ENCODE results near the gene HFE. TPM values are rescaled to one million over a fixed set of nuclear protein-coding genes. Genes with fewer than 3 reads are reported as not detected.
"Not testable (repeated sequence)": the region's sequence is repeated elsewhere in the genome, so short reads cannot be mapped to it uniquely, and the experiment has no call there.

HFE gene
- total RNA-seq, 1 experiment from 2014 or later = 9.1 TPM

GRCh38 chr6:26097268-26097875, 10.1 kb downstream of the HFE start:
- Histone ChIP-seq H3K4me3 (no peak overlapping the region), H3K9me3 (no peaks in the 10 kb centered on the region), H3K36me3 (no peaks in the 10 kb centered on the region), H3K27me3 (no peaks in the 10 kb centered on the region)
- DNase-seq = peak; percentile 34

GRCh38 chr6:26103141-26103769, 16.0 kb downstream of the HFE start:
- H3K4me3 ChIP-seq = peak overlapping the region; percentile 49
- no peaks in the 10 kb centered on the region for H3K9me3 ChIP-seq
- DNase-seq = no peak
- H3K27me3 ChIP-seq = no peaks in the 10 kb centered on the region
- no peaks in the 10 kb centered on the region for H3K36me3 ChIP-seq

GRCh38 chr6:26103770-26104456, 16.7 kb downstream of the HFE start:
- H3K36me3 ChIP-seq = no peaks in the 10 kb centered on the region
- no peaks in the 10 kb centered on the region for H3K27me3 ChIP-seq
- peak; percentile 84 for DNase-seq
- H3K9me3 ChIP-seq = no peaks in the 10 kb centered on the region
- peak overlapping the region; percentile 49 for H3K4me3 ChIP-seq

GRCh38 chr6:26104457-26105108, 17.4 kb downstream of the HFE start:
- Histone ChIP-seq H3K36me3 (no peaks in the 10 kb centered on the region), H3K4me3 (peak overlapping the region; percentile 49)
- DNase-seq = no peak

GRCh38 chr6:26105109-26105730, 18.0 kb downstream of the HFE start:
- Histone ChIP-seq H3K9me3 (no peaks in the 10 kb centered on the region), H3K4me3 (no peak overlapping the region), H3K36me3 (no peaks in the 10 kb centered on the region), H3K27me3 (no peaks in the 10 kb centered on the region)
- no peak for DNase-seq

More at GRCh38 chr6:26104457-26105108, 17.4 kb downstream of the HFE start:
- Histone ChIP-seq H3K9me3 (no peaks in the 10 kb centered on the region), H3K27me3 (no peaks in the 10 kb centered on the region)

GRCh38 chr6:26105842-26106241, 18.6 kb downstream of the HFE start:
- Histone ChIP-seq H3K27me3 (no peaks in the 10 kb centered on the region), H3K36me3 (no peaks in the 10 kb centered on the region), H3K9me3 (no peaks in the 10 kb centered on the region), H3K4me3 (no peak overlapping the region)
- DNase-seq = no peak

- DNase-seq = no peak
- no peaks in the 10 kb centered on the region for H3K27me3 ChIP-seq
Observed at GRCh38 chr6:26107935-26108334, 20.7 kb downstream of the HFE start.

GRCh38 chr6:26109772-26110171, 22.5 kb downstream of the HFE start:
- H3K9me3 ChIP-seq = no peaks in the 10 kb centered on the region
- H3K36me3 ChIP-seq = no peaks in the 10 kb centered on the region
- no peak for DNase-seq
- H3K27me3 ChIP-seq = no peaks in the 10 kb centered on the region
- H3K4me3 ChIP-seq = no peak overlapping the region

More at GRCh38 chr6:26107935-26108334, 20.7 kb downstream of the HFE start:
- H3K9me3 ChIP-seq = no peaks in the 10 kb centered on the region
- no peak overlapping the region for H3K4me3 ChIP-seq
- no peaks in the 10 kb centered on the region for H3K36me3 ChIP-seq

- H3K4me3 ChIP-seq = no peak overlapping the region
- H3K36me3 ChIP-seq = no peaks in the 10 kb centered on the region
- no peaks in the 10 kb centered on the region for H3K27me3 ChIP-seq
- no peaks in the 10 kb centered on the region for H3K9me3 ChIP-seq
- DNase-seq = no peak
Observed at GRCh38 chr6:26113570-26113969, 26.3 kb downstream of the HFE start.

- no peaks in the 10 kb centered on the region for H3K27me3 ChIP-seq
- no peak for DNase-seq
- H3K9me3 ChIP-seq = no peaks in the 10 kb centered on the region
- H3K36me3 ChIP-seq = no peaks in the 10 kb centered on the region
- no peak overlapping the region for H3K4me3 ChIP-seq
Observed at GRCh38 chr6:26115226-26115625, 28.0 kb downstream of the HFE start.

- no peak for DNase-seq
Observed at GRCh38 chr6:26116267-26116666, 29.0 kb downstream of the HFE start.

GRCh38 chr6:26118999-26119398, 31.8 kb downstream of the HFE start:
- no peaks in the 10 kb centered on the region for H3K9me3 ChIP-seq
- no peaks in the 10 kb centered on the region for H3K27me3 ChIP-seq
- H3K4me3 ChIP-seq = no peak overlapping the region
- no peaks in the 10 kb centered on the region for H3K36me3 ChIP-seq
- DNase-seq = no peak

More at GRCh38 chr6:26116267-26116666, 29.0 kb downstream of the HFE start:
- H3K36me3 ChIP-seq = no peaks in the 10 kb centered on the region
- H3K9me3 ChIP-seq = no peaks in the 10 kb centered on the region
- no peak overlapping the region for H3K4me3 ChIP-seq
- H3K27me3 ChIP-seq = no peaks in the 10 kb centered on the region

- not testable (repeated sequence) for H3K9me3 ChIP-seq, DNase-seq, H3K27me3 ChIP-seq, H3K4me3 ChIP-seq, H3K36me3 ChIP-seq
Observed at GRCh38 chr6:26120115-26120514, 32.9 kb downstream of the HFE start.

GRCh38 chr6:26120807-26121140, 33.5 kb downstream of the HFE start:
- Histone ChIP-seq H3K4me3 (no peak overlapping the region), H3K9me3 (no peaks in the 10 kb centered on the region), H3K36me3 (no peaks in the 10 kb centered on the region), H3K27me3 (no peaks in the 10 kb centered on the region)
- DNase-seq = no peak

- Histone ChIP-seq H3K9me3 (no peaks in the 10 kb centered on the region), H3K4me3 (no peak overlapping the region), H3K36me3 (peaks cover 1% of the 10 kb centered on the region; the same call in 1 of the 2 replicates), H3K27me3 (no peaks in the 10 kb centered on the region)
- DNase-seq = no peak
Observed at GRCh38 chr6:26121141-26122004, 34.1 kb downstream of the HFE start.

- no peak for DNase-seq
- H3K9me3 ChIP-seq = no peaks in the 10 kb centered on the region
- H3K4me3 ChIP-seq = no peak overlapping the region; the same call in 1 of the 2 replicates
- no peaks in the 10 kb centered on the region for H3K27me3 ChIP-seq
- peaks cover 6% of the 10 kb centered on the region; the same call in 1 of the 2 replicates for H3K36me3 ChIP-seq
Observed at GRCh38 chr6:26122005-26122388, 34.8 kb downstream of the HFE start.
